Kidney epithelial cell (primary cell): ENCODE data around the gene FDX2. TPM values are rescaled to one million over a fixed set of nuclear protein-coding genes. Genes with fewer than 3 reads are reported as not detected.

Experiments
- DNase-seq: peaks from one replicate; pipeline ENCODE4 v3.0.0-alpha.2; 2010; ENCODE audit warnings: low read depth
- H3K27me3 ChIP-seq: 2 replicates; pipeline ENCODE4 v1.6.0; 2011; ENCODE audit warnings: low read length; ENCODE audit not compliant: control insufficient read depth, insufficient read depth
- H3K36me3 ChIP-seq: 2 replicates; pipeline ENCODE4 v1.5.1; 2011; ENCODE audit warnings: low read length; ENCODE audit not compliant: control insufficient read depth, insufficient read depth
- H3K4me3 ChIP-seq: 2 replicates; pipeline ENCODE4 v1.5.1; 2011; ENCODE audit warnings: low read depth, mild to moderate bottlenecking, control low read depth, low read length
- CTCF ChIP-seq: IDR thresholded peaks from 2 replicates; pipeline ENCODE4 v1.5.1; 2011; ENCODE audit warnings: mild to moderate bottlenecking, moderate library complexity, low read length, control low read depth, inconsistent platforms; ENCODE audit not compliant: insufficient read depth, poor library complexity, severe bottlenecking
- total RNA-seq: library from RNA; depleted of rRNA; stranded (reverse); fragments of >200 nt; gene quantifications from 2 replicates; pipeline ENCODE4 v1.2.3, GENCODE V29; 2015

Gene FDX2
- total RNA-seq, 1 donor from 2014 or later, result 43.5 TPM

GRCh38 chr19:10320602-10321416 is 5.0 kb upstream of the FDX2 start:
- H3K36me3 ChIP-seq, result peaks cover 5% of the 10 kb centered on the region
- H3K4me3 ChIP-seq, result no peak overlapping the region
- H3K27me3 ChIP-seq, result no peaks in the 10 kb centered on the region
- no peak for TF ChIP-seq CTCF
- DNase-seq, result no peak

GRCh38 chr19:10318807-10319682 is 3.2 kb upstream of the FDX2 start:
- TF ChIP-seq CTCF, result no peak
- H3K36me3 ChIP-seq, result peaks cover 4% of the 10 kb centered on the region
- H3K4me3 ChIP-seq, result no peak overlapping the region
- no peaks in the 10 kb centered on the region for H3K27me3 ChIP-seq
- no peak for DNase-seq

GRCh38 chr19:10317857-10318462 is 2.1 kb upstream of the FDX2 start:
- H3K27me3 ChIP-seq, result no peaks in the 10 kb centered on the region
- TF ChIP-seq CTCF, result no peak
- H3K4me3 ChIP-seq, result no peak overlapping the region
- no peak for DNase-seq
- H3K36me3 ChIP-seq, result peaks cover 4% of the 10 kb centered on the region

GRCh38 chr19:10317045-10317856 is 1.4 kb upstream of the FDX2 start:
- Histone ChIP-seq H3K27me3 (no peaks in the 10 kb centered on the region), H3K4me3 (no peak overlapping the region), H3K36me3 (peaks cover 4% of the 10 kb centered on the region)
- DNase-seq, result no peak
- no peak for TF ChIP-seq CTCF

GRCh38 chr19:10316229-10317044 is 622 bp upstream of the FDX2 start:
- no peak for DNase-seq
- no peak overlapping the region for H3K4me3 ChIP-seq
- no peak for TF ChIP-seq CTCF
- no peaks in the 10 kb centered on the region for H3K27me3 ChIP-seq
- H3K36me3 ChIP-seq, result peaks cover 4% of the 10 kb centered on the region
